K562 (cell line): Measurements from ENCODE around the gene MAGI2. TPM values are rescaled to one million over a fixed set of nuclear protein-coding genes. Genes with fewer than 3 reads are reported as not detected.

Experiments used
- ATAC-seq: fragments of 200-7000 bp; cut with Tn5 transposase; 3 replicates; pipeline ENCODE4 v1.9.1; 2020; ENCODE audit warnings: moderate library complexity
- BruUV-seq: library from RNA; stranded (reverse); fragments of 400-500 nt; replicated peaks from 2 replicates; lab custom pipeline; 2021; lab: Mats Ljungman, UMichigan
- CTCF ChIA-PET: fragments of 300-600 bp; formaldehyde crosslinking; extraction: SDS; loops from one replicate; lab custom pipeline; 2021; ENCODE audit warnings: low intra/inter-chr PET ratio; lab: Yijun Ruan, JAX
- POLR2A ChIA-PET: fragments of 300-600, 350-650 bp; sonication (Branson Sonifier 250); formaldehyde crosslinking; extraction: SDS; loops from one replicate; lab custom pipeline; 2021; ENCODE audit warnings: antibody characterized with exemption, inconsistent platforms; lab: Yijun Ruan, JAX
- DNase-seq, 4 experiments: peaks; one replicate each; pipeline versions ENCODE4 v3.0.0 to v3.0.0-alpha.2; 2011 to 2018; ENCODE audit warnings: low spot score in 3 of 4, mixed read lengths in 3 of 4; ENCODE audit errors: extremely low read depth in 1 of 4
- FAIRE-seq: peaks from 2 replicates; lab custom pipeline; 2011; peaks lifted over from hg19 to GRCh38; lab: Jason Lieb, UNC
- H2AFZ ChIP-seq: 2 replicates; pipeline ENCODE4 v1.6.0; 2011; ENCODE audit warnings: low read depth, low read length, control low read depth, inconsistent platforms
- H3K27ac ChIP-seq: fragments of 200-600 bp; 3 replicates; pipeline ENCODE4 v1.8.0; 2011; ENCODE audit warnings: low read depth, mild to moderate bottlenecking, control low read depth, inconsistent platforms, low read length, moderate library complexity, mixed read lengths; ENCODE audit errors: extremely low read depth
- H3K27me3 ChIP-seq, 2 experiments: fragments of 300-600 bp in 1 of 2; 2 replicates in 1 of 2; 3 replicates in 1 of 2; pipeline versions ENCODE4 v1.6.0 to v1.8.0; 2011; ENCODE audit warnings: inconsistent platforms in 2 of 2, low read length in 2 of 2, mild to moderate bottlenecking in 1 of 2, mixed read lengths in 1 of 2, moderate library complexity in 1 of 2; ENCODE audit not compliant: control insufficient read depth in 2 of 2, insufficient read depth in 2 of 2
- H3K36me3 ChIP-seq: fragments of 300-600 bp; 3 replicates; pipeline ENCODE4 v1.8.0; 2011; ENCODE audit warnings: mild to moderate bottlenecking, low read length, inconsistent platforms; ENCODE audit not compliant: control insufficient read depth, insufficient read depth
- H3K4me1 ChIP-seq, 2 experiments: fragments of 200-600 bp in 1 of 2; replicated peaks in 1 of 2; 2 replicates in 1 of 2; 3 replicates in 1 of 2; pipeline versions ENCODE4 v1.5.1 to v1.8.0; 2011; ENCODE audit warnings: inconsistent platforms in 2 of 2, low read length in 2 of 2, mild to moderate bottlenecking in 1 of 2, mixed read lengths in 1 of 2, moderate library complexity in 1 of 2; ENCODE audit not compliant: control insufficient read depth in 2 of 2, insufficient read depth in 2 of 2
- H3K4me2 ChIP-seq: 2 replicates; pipeline ENCODE4 v1.6.1; 2011; ENCODE audit warnings: low read length, control low read depth, inconsistent platforms, mixed read lengths; ENCODE audit not compliant: insufficient read depth
- H3K4me3 ChIP-seq: fragments of 200-600 bp; sonication (generic), shearing (Covaris generic); 2 replicates; pipeline ENCODE4 v1.5.1; 2016; ENCODE audit warnings: control low read depth, inconsistent platforms
- H3K79me2 ChIP-seq: fragments of 200-600 bp; 3 replicates; pipeline ENCODE4 v1.8.0; 2011; ENCODE audit warnings: low read length, inconsistent platforms; ENCODE audit not compliant: control insufficient read depth, insufficient read depth
- H3K9ac ChIP-seq, 2 experiments: 2 replicates each; pipeline versions ENCODE4 v1.6.0 to v1.6.1; 2011; ENCODE audit warnings: low read depth in 2 of 2, low read length in 2 of 2, control low read depth in 1 of 2, inconsistent platforms in 1 of 2, mild to moderate bottlenecking in 1 of 2, mixed read lengths in 1 of 2; ENCODE audit not compliant: insufficient read depth in 1 of 2
- H3K9me1 ChIP-seq: one replicate; pipeline ENCODE4 v1.6.0; 2011; ENCODE audit warnings: inconsistent platforms, mild to moderate bottlenecking, low read length, moderate library complexity; ENCODE audit not compliant: control insufficient read depth, insufficient read depth
- H3K9me3 ChIP-seq: replicated peaks from 2 replicates; pipeline ENCODE4 v1.5.1; 2011; ENCODE audit warnings: low read depth, low read length, inconsistent platforms; ENCODE audit not compliant: control insufficient read depth, insufficient read depth
- H4K20me1 ChIP-seq: replicated peaks from 2 replicates; pipeline ENCODE4 v1.6.1; 2011; ENCODE audit warnings: low read length, inconsistent platforms, mixed read lengths; ENCODE audit not compliant: control insufficient read depth, insufficient read depth
- CBX2 ChIP-seq: fragments of 200-600 bp; sonication (generic); IDR thresholded peaks from one replicate; pipeline ENCODE4 v1.6.1; 2012; ENCODE audit warnings: mild to moderate bottlenecking, low read length, inconsistent platforms; ENCODE audit not compliant: insufficient read depth, poor library complexity, severe bottlenecking
- EHMT2 ChIP-seq: fragments of 450-650 bp; IDR thresholded peaks from 2 replicates; pipeline ENCODE4 v1.6.1; 2018; ENCODE audit warnings: antibody characterized with exemption
- ERF ChIP-seq: fragments of 450-650 bp; formaldehyde crosslinking; IDR thresholded peaks from 2 replicates; pipeline ENCODE4 v1.4.0; 2020; ENCODE audit warnings: mild to moderate bottlenecking, mixed read lengths
- IRF2 ChIP-seq: sonication (generic); formaldehyde crosslinking; IDR thresholded peaks from 2 replicates; pipeline ENCODE4 v1.8.1; 2022; ENCODE audit warnings: mild to moderate bottlenecking, missing genetic modification reagents
- MAFG ChIP-seq: fragments of 450-650 bp; conservative IDR thresholded peaks from 2 replicates; pipeline ENCODE4 v1.6.1; 2016; ENCODE audit warnings: missing genetic modification characterization, missing compliant biosample characterization
- RCOR1 ChIP-seq, 2 experiments: IDR thresholded peaks; 2 replicates each; pipeline ENCODE4 v1.6.1; 2012; ENCODE audit warnings: low read depth in 2 of 2, low read length in 2 of 2, borderline replicate concordance in 1 of 2, improper control_type of control experiment in 1 of 2
- SMC3 ChIP-seq: conservative IDR thresholded peaks from 2 replicates; pipeline ENCODE4 v1.6.1; 2011; ENCODE audit warnings: low read depth, low read length, improper control_type of control experiment; ENCODE audit not compliant: insufficient read depth
- TARDBP ChIP-seq: fragments of 450-650 bp; IDR thresholded peaks from 2 replicates; pipeline ENCODE4 v1.6.1; 2016
- ZKSCAN1 ChIP-seq: fragments of 150-350 bp; IDR thresholded peaks from 2 replicates; pipeline ENCODE4 v1.6.1; 2016; ENCODE audit warnings: low read depth, low read length
- ZNF384 ChIP-seq: IDR thresholded peaks from 2 replicates; pipeline ENCODE4 v1.6.1; 2012; ENCODE audit warnings: low read depth, low read length, improper control_type of control experiment
- WGBS: fragments of 100-300 bp; shearing (Covaris generic); methylation state at CpG from one replicate; pipeline ENCODE4 v1.1.6; 2016; ENCODE audit warnings: low coverage, mixed read lengths; ENCODE audit not compliant: insufficient coverage; ENCODE audit errors: missing lambda C conversion rate; 5-methylcytosine and 5-hydroxymethylcytosine counted together
- in situ Hi-C: fragments of 300-500 bp; cut with MboI; formaldehyde crosslinking; loops from 4 replicates; pipeline ENCODE4 v1.15.0; 2018; ENCODE audit warnings: inconsistent platforms, mixed read lengths
- intact Hi-C: fragments of 100-400 bp; cut with micrococcal nuclease; formaldehyde crosslinking; loops from 2 replicates; pipeline ENCODE4 v1.14.2; 2022
- polyA plus RNA-seq, 8 experiments: library from polyadenylated mRNA; depleted of rRNA in 4 of 8; stranded (reverse) in 5 of 8; unstranded in 3 of 8; fragments of >200 nt; fragmentation: Nextera tagmentation in 2 of 8; fragmentation: Illumina TruSeq in 1 of 8; extraction: Ambion mirVana in 2 of 8; extraction: Trizol in 1 of 8; gene quantifications; 2 replicates each; pipeline versions ENCODE4 v1.2.1 to v1.2.3, GENCODE V29; 2011 to 2014; ENCODE audit warnings: inconsistent platforms in 1 of 8, missing spikeins in 1 of 8
- total RNA-seq, 7 experiments: library from RNA; depleted of rRNA in 6 of 7; stranded (reverse); fragments of >200 nt in 6 of 7; fragmentation: Illumina TruSeq in 2 of 7; extraction: Trizol in 2 of 7; gene quantifications; 2 replicates each; pipeline versions ENCODE4 v1.2.1 to v1.2.3, GENCODE V29; 2011 to 2021; ENCODE audit warnings: low replicate concordance in 1 of 7
- TF ChIP-seq, protein P1 (sequence below), 2 experiments: fragments of 450-650 bp; formaldehyde crosslinking in 1 of 2; IDR thresholded peaks; 2 replicates each; pipeline versions ENCODE4 v1.4.0 to v1.6.1; 2014 to 2020; ENCODE audit warnings: mild to moderate bottlenecking in 2 of 2, borderline replicate concordance in 1 of 2, low read depth in 1 of 2
- TF ChIP-seq, protein P2 (sequence below): sonication (generic); formaldehyde crosslinking; IDR thresholded peaks from 2 replicates; pipeline ENCODE4 v1.8.0; 2023; ENCODE audit warnings: mild to moderate bottlenecking, missing genetic modification reagents

Gene MAGI2
- total and polyA plus RNA-seq, 9 of the 15 experiments (the other 6 are each of a cell fraction or from before 2014, with no cell fraction given), result 0.27 to 1.4 (median 0.70) TPM

DNA sequence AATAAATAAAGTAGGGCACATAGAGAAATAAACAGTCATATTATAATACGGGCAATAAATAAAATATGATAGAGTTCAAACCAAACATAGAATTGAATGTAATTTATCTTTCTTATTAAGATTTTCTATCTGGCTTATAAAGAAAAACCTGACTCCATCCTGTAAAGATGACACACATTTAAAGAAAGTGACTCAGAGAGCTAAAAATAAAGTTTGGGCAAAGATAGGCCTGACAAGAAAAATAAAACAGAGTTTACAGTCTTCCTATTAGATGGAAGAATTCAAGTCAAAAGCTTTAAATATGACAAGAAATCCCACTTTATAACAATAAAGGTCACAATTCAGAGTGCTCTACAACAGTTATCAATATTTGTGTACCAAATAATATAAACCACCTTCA lies 1074.3 kb downstream of the MAGI2 start:
- CTCF ChIA-PET, result no interaction called here
- no peak for DNase-seq
- POLR2A ChIA-PET, result no interaction called here
- H3K4me1 ChIP-seq, result no peaks in the 10 kb centered on the region
- H3K27me3 ChIP-seq, result no peaks in the 10 kb centered on the region
- WGBS, result 4% methylated on average over 1 of the region's 1 CpG
- no peak overlapping the region for H3K4me2 ChIP-seq
- no peak overlapping the region for H3K9ac ChIP-seq
- no peak overlapping the region for H2AFZ ChIP-seq
- intact Hi-C loops (no loop called here), in situ Hi-C loops (no loop called here)
- H3K9me1 ChIP-seq, result no peaks in the 10 kb centered on the region
- ATAC-seq, result no peak
- H4K20me1 ChIP-seq, result no peaks in the 10 kb centered on the region
- no peaks in the 10 kb centered on the region for H3K9me3 ChIP-seq
- no peak overlapping the region for H3K27ac ChIP-seq
- H3K79me2 ChIP-seq, result no peaks in the 10 kb centered on the region
- H3K4me3 ChIP-seq, result no peak overlapping the region
- BruUV-seq, result no TSS peak
- H3K36me3 ChIP-seq, result no peaks in the 10 kb centered on the region
- FAIRE-seq, result no peak
- TF ChIP-seq ERF (CRISPR knock-in tag) (no peak), EHMT2 (no peak), ZKSCAN1 (no peak), CBX2 (no peak), TARDBP (no peak), SMC3 (no peak), ZNF384 (no peak), IRF2 (CRISPR knock-in tag) (no peak), RCOR1 (IDR thresholded peaks at IDR 0.05; ENCODE audit: borderline replicate concordance in 1 of 2, low read depth in 2 of 2, low read length in 2 of 2) (no peak), MAFG (tag) (no peak)
- TF ChIP-seq, protein P1, sequence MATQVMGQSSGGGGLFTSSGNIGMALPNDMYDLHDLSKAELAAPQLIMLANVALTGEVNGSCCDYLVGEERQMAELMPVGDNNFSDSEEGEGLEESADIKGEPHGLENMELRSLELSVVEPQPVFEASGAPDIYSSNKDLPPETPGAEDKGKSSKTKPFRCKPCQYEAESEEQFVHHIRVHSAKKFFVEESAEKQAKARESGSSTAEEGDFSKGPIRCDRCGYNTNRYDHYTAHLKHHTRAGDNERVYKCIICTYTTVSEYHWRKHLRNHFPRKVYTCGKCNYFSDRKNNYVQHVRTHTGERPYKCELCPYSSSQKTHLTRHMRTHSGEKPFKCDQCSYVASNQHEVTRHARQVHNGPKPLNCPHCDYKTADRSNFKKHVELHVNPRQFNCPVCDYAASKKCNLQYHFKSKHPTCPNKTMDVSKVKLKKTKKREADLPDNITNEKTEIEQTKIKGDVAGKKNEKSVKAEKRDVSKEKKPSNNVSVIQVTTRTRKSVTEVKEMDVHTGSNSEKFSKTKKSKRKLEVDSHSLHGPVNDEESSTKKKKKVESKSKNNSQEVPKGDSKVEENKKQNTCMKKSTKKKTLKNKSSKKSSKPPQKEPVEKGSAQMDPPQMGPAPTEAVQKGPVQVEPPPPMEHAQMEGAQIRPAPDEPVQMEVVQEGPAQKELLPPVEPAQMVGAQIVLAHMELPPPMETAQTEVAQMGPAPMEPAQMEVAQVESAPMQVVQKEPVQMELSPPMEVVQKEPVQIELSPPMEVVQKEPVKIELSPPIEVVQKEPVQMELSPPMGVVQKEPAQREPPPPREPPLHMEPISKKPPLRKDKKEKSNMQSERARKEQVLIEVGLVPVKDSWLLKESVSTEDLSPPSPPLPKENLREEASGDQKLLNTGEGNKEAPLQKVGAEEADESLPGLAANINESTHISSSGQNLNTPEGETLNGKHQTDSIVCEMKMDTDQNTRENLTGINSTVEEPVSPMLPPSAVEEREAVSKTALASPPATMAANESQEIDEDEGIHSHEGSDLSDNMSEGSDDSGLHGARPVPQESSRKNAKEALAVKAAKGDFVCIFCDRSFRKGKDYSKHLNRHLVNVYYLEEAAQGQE (IDR thresholded peaks at IDR 0.05; ENCODE audit: borderline replicate concordance), result no peak
- TF ChIP-seq, protein P1 (CRISPR knock-in tag; IDR thresholded peaks at IDR 0.05; ENCODE audit: low read depth), result no peak
- TF ChIP-seq, protein P2, sequence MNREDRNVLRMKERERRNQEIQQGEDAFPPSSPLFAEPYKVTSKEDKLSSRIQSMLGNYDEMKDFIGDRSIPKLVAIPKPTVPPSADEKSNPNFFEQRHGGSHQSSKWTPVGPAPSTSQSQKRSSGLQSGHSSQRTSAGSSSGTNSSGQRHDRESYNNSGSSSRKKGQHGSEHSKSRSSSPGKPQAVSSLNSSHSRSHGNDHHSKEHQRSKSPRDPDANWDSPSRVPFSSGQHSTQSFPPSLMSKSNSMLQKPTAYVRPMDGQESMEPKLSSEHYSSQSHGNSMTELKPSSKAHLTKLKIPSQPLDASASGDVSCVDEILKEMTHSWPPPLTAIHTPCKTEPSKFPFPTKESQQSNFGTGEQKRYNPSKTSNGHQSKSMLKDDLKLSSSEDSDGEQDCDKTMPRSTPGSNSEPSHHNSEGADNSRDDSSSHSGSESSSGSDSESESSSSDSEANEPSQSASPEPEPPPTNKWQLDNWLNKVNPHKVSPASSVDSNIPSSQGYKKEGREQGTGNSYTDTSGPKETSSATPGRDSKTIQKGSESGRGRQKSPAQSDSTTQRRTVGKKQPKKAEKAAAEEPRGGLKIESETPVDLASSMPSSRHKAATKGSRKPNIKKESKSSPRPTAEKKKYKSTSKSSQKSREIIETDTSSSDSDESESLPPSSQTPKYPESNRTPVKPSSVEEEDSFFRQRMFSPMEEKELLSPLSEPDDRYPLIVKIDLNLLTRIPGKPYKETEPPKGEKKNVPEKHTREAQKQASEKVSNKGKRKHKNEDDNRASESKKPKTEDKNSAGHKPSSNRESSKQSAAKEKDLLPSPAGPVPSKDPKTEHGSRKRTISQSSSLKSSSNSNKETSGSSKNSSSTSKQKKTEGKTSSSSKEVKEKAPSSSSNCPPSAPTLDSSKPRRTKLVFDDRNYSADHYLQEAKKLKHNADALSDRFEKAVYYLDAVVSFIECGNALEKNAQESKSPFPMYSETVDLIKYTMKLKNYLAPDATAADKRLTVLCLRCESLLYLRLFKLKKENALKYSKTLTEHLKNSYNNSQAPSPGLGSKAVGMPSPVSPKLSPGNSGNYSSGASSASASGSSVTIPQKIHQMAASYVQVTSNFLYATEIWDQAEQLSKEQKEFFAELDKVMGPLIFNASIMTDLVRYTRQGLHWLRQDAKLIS (CRISPR knock-in tag), result no peak
